ENCODE data around the gene CCDC150.
"Not testable (repeated sequence)": the region's sequence is repeated elsewhere in the genome, so short reads cannot be mapped to it uniquely, and the experiment has no call there.

CCDC150 gene

GRCh38 chr2:196696423-196697079, 57.0 kb downstream of the CCDC150 start:
- intact Hi-C loops (cut with DNase I; ENCODE audit: low total_unique reads), result no loop called here
- peak in 1 of 2 donors; percentile 33 for DNase-seq

GRCh38 chr2:196697825-196698224, 58.3 kb downstream of the CCDC150 start:
- no peaks in the 10 kb centered on the region for H3K27me3 ChIP-seq
- H3K36me3 ChIP-seq, result no peaks in the 10 kb centered on the region
- no peak overlapping the region for H3K27ac ChIP-seq
- H3K4me1 ChIP-seq, result no peaks in the 10 kb centered on the region
- no peak overlapping the region for H3K4me3 ChIP-seq
- intact Hi-C loops (cut with DNase I; ENCODE audit: low total_unique reads), result no loop called here
- DNase-seq, result no peak
- no peak for TF ChIP-seq CTCF (IDR thresholded peaks at IDR 0.05)
- no peaks in the 10 kb centered on the region for H3K9me3 ChIP-seq

More at GRCh38 chr2:196696423-196697079, 57.0 kb downstream of the CCDC150 start:
- Histone ChIP-seq H3K4me1 (no peaks in the 10 kb centered on the region), H3K27me3 (no peaks in the 10 kb centered on the region), H3K9me3 (no peaks in the 10 kb centered on the region), H3K4me3 (no peak overlapping the region), H3K27ac (no peak overlapping the region), H3K36me3 (no peaks in the 10 kb centered on the region)
- TF ChIP-seq CTCF (IDR thresholded peaks at IDR 0.05), result no peak

- TF ChIP-seq CTCF (IDR thresholded peaks at IDR 0.05), result no peak
- Histone ChIP-seq H3K27ac (no peak overlapping the region), H3K4me1 (no peaks in the 10 kb centered on the region), H3K9me3 (no peaks in the 10 kb centered on the region), H3K36me3 (no peaks in the 10 kb centered on the region), H3K27me3 (no peaks in the 10 kb centered on the region), H3K4me3 (no peak overlapping the region)
- DNase-seq, result no peak
- intact Hi-C loops (cut with DNase I; ENCODE audit: low total_unique reads), result no loop called here
These were observed 63.1 kb downstream of the CCDC150 start for GRCh38 chr2:196702641-196703040.

GRCh38 chr2:196703695-196704094, 64.2 kb downstream of the CCDC150 start:
- no peaks in the 10 kb centered on the region for H3K27me3 ChIP-seq
- no peaks in the 10 kb centered on the region for H3K9me3 ChIP-seq
- DNase-seq, result no peak
- TF ChIP-seq CTCF (IDR thresholded peaks at IDR 0.05), result no peak
- intact Hi-C loops (cut with DNase I; ENCODE audit: low total_unique reads), result no loop called here
- H3K4me1 ChIP-seq, result no peaks in the 10 kb centered on the region
- H3K36me3 ChIP-seq, result no peaks in the 10 kb centered on the region
- H3K4me3 ChIP-seq, result no peak overlapping the region
- H3K27ac ChIP-seq, result no peak overlapping the region

GRCh38 chr2:196710056-196710455, 70.5 kb downstream of the CCDC150 start:
- H3K27me3 ChIP-seq; H3K27ac ChIP-seq; H3K36me3 ChIP-seq; DNase-seq; H3K4me1 ChIP-seq; intact Hi-C loops (cut with DNase I; ENCODE audit: low total_unique reads); H3K9me3 ChIP-seq; H3K4me3 ChIP-seq: not testable (repeated sequence)

GRCh38 chr2:196711625-196712024, 72.1 kb downstream of the CCDC150 start:
- no peak overlapping the region for H3K27ac ChIP-seq
- H3K4me1 ChIP-seq, result no peaks in the 10 kb centered on the region
- DNase-seq, result no peak
- H3K9me3 ChIP-seq, result peaks cover 0 to 7% (median 0%) of the 10 kb centered on the region in 3 donors
- H3K36me3 ChIP-seq, result peaks cover 0 to 4% (median 0%) of the 10 kb centered on the region in 3 donors
- intact Hi-C loops (cut with DNase I; ENCODE audit: low total_unique reads), result no loop called here
- H3K27me3 ChIP-seq, result no peaks in the 10 kb centered on the region
- no peak overlapping the region for H3K4me3 ChIP-seq
- TF ChIP-seq CTCF (IDR thresholded peaks at IDR 0.05), result no peak
